HepG2 (cell line): ENCODE data around the gene SPTBN5. TPM values are rescaled to one million over a fixed set of nuclear protein-coding genes. Genes with fewer than 3 reads are reported as not detected.

Experiments
- ATAC-seq: fragments of 200-7000 bp; cut with Tn5 transposase; 3 replicates; pipeline ENCODE4 v1.9.1; 2020; ENCODE audit warnings: mild to moderate bottlenecking, moderate library complexity
- BruUV-seq: library from RNA; stranded (reverse); fragments of 400-500 nt; replicated peaks from 2 replicates; lab custom pipeline; 2021; lab: Mats Ljungman, UMichigan
- CTCF ChIA-PET: fragments of 300-600 bp; formaldehyde crosslinking; extraction: SDS; loops from one replicate; lab custom pipeline; 2021; ENCODE audit warnings: low total read pairs, inconsistent platforms, low intra/inter-chr PET ratio; lab: Yijun Ruan, JAX
- POLR2A ChIA-PET: fragments of 350-600 bp; sonication (Branson Sonifier 250); formaldehyde crosslinking; loops from one replicate; lab custom pipeline; 2020; ENCODE audit warnings: antibody characterized with exemption, inconsistent platforms; lab: Yijun Ruan, JAX
- DNase-seq: peaks from one replicate; pipeline ENCODE4 v3.0.0-alpha.2; 2015; ENCODE audit warnings: low spot score
- FAIRE-seq: peaks from 3 replicates; lab custom pipeline; 2011; peaks lifted over from hg19 to GRCh38; lab: Jason Lieb, UNC
- H2AFZ ChIP-seq: one replicate; pipeline ENCODE4 v1.6.1; 2011; ENCODE audit warnings: low read length, inconsistent platforms
- H3K27ac ChIP-seq: fragments of 300-600 bp; 3 replicates; pipeline ENCODE4 v1.8.0; 2011; ENCODE audit warnings: mixed run types, mild to moderate bottlenecking, mixed read lengths, low read length, inconsistent platforms; ENCODE audit not compliant: insufficient read depth; ENCODE audit errors: extremely low read length
- H3K27me3 ChIP-seq, 2 experiments: fragments of 200-600 bp in 1 of 2; 2 replicates in 1 of 2; 3 replicates in 1 of 2; pipeline versions ENCODE4 v1.6.0 to v1.8.0; 2011; ENCODE audit warnings: low read length in 2 of 2, mild to moderate bottlenecking in 2 of 2, moderate library complexity in 2 of 2, inconsistent platforms in 1 of 2; ENCODE audit not compliant: insufficient read depth in 2 of 2, control insufficient read depth in 1 of 2
- H3K36me3 ChIP-seq, 2 experiments: fragments of 200-600 bp in 1 of 2; replicated peaks in 1 of 2; 2 replicates in 1 of 2; 3 replicates in 1 of 2; pipeline versions ENCODE4 v1.5.1 to v1.8.0; 2011; ENCODE audit warnings: low read length in 2 of 2, inconsistent platforms in 1 of 2; ENCODE audit not compliant: insufficient read depth in 2 of 2, control insufficient read depth in 1 of 2
- H3K4me1 ChIP-seq: 2 replicates; pipeline ENCODE4 v1.5.1; 2012; ENCODE audit warnings: low read length, inconsistent platforms; ENCODE audit not compliant: insufficient read depth
- H3K4me2 ChIP-seq: 2 replicates; pipeline ENCODE4 v1.6.0; 2011; ENCODE audit warnings: low read depth, low read length, inconsistent platforms
- H3K4me3 ChIP-seq, 3 experiments: fragments of 200-600 bp in 1 of 3; sonication (generic), shearing (Covaris generic) in 1 of 3; replicated peaks in 1 of 3; 2 replicates each; pipeline ENCODE4 v1.5.1; 2011 to 2016; ENCODE audit warnings: low read length in 3 of 3, inconsistent platforms in 2 of 3, low read depth in 2 of 3, mild to moderate bottlenecking in 2 of 3, control low read depth in 1 of 3, mixed read lengths in 1 of 3; ENCODE audit not compliant: insufficient read depth in 1 of 3
- H3K79me2 ChIP-seq: one replicate; pipeline ENCODE4 v1.6.1; 2011; ENCODE audit warnings: low read length, inconsistent platforms; ENCODE audit not compliant: insufficient read depth
- H3K9ac ChIP-seq: 2 replicates; pipeline ENCODE4 v1.6.0; 2011; ENCODE audit warnings: mild to moderate bottlenecking, low read depth, low read length, inconsistent platforms; ENCODE audit not compliant: insufficient read depth
- H3K9me3 ChIP-seq: 2 replicates; pipeline ENCODE4 v1.5.1; 2012; ENCODE audit warnings: mild to moderate bottlenecking, low read length
- H4K20me1 ChIP-seq: 2 replicates; pipeline ENCODE4 v1.6.0; 2011; ENCODE audit warnings: inconsistent platforms, mild to moderate bottlenecking, low read length, moderate library complexity; ENCODE audit not compliant: insufficient read depth
- AKNA ChIP-seq: sonication (generic); formaldehyde crosslinking; IDR thresholded peaks from 2 replicates; pipeline ENCODE4 v1.4.0; 2020; ENCODE audit warnings: missing genetic modification reagents, borderline replicate concordance
- REST ChIP-seq, 2 experiments: IDR thresholded peaks; 2 replicates each; pipeline ENCODE4 v1.6.1; 2011 to 2012; ENCODE audit warnings: low read length in 2 of 2, borderline replicate concordance in 1 of 2, low read depth in 1 of 2, mild to moderate bottlenecking in 1 of 2, moderate library complexity in 1 of 2
- ZNF329 ChIP-seq: sonication (generic); formaldehyde crosslinking; IDR thresholded peaks from 2 replicates; pipeline ENCODE4 v1.9.0; 2021; ENCODE audit warnings: low read depth, mild to moderate bottlenecking, missing genetic modification reagents
- WGBS: methylation state at CpG from one replicate; pipeline ENCODE4 v1.1.6; 2017; ENCODE audit warnings: low lambda C conversion rate; 5-methylcytosine and 5-hydroxymethylcytosine counted together
- in situ Hi-C: cut with HindIII; loops from 2 replicates; pipeline ENCODE4 v1.10.0; 2017; ENCODE audit warnings: low pct_unique_long_range_greater_than_20kb; ENCODE audit not compliant: extremely low pct_ligation_motif_present
- intact Hi-C: fragments of 100-400 bp; cut with micrococcal nuclease; formaldehyde crosslinking; loops from one replicate; pipeline ENCODE4 v1.10.0; 2022; ENCODE audit not compliant: unreplicated experiment
- polyA plus RNA-seq, 8 experiments: library from polyadenylated mRNA; depleted of rRNA in 3 of 8; stranded (reverse) in 7 of 8; unstranded in 1 of 8; fragments of >200 nt; fragmentation: Illumina TruSeq in 4 of 8; extraction: Trizol in 4 of 8; gene quantifications; 2 replicates each; pipeline versions ENCODE4 v1.2.1 to v1.2.3, GENCODE V29; 2011 to 2016; ENCODE audit warnings: low read depth in 4 of 8, missing spikeins in 1 of 8, mixed read lengths in 1 of 8; ENCODE audit not compliant: insufficient read depth in 1 of 8
- total RNA-seq, 5 experiments: library from RNA; depleted of rRNA; stranded (reverse); fragments of >200 nt; fragmentation: Illumina TruSeq; extraction: Trizol; gene quantifications; 2 replicates each; pipeline ENCODE4 v1.2.3, GENCODE V29; 2016; ENCODE audit warnings: low read depth in 1 of 5

SPTBN5 gene
- total and polyA plus RNA-seq, 2 of the 13 experiments (the other 11 are each of a cell fraction or from before 2014, with no cell fraction given), result 0.01 to 0.07 TPM

GRCh38 chr15:41895957-41896356 is 2.1 kb upstream of the SPTBN5 start:
- Histone ChIP-seq H3K36me3 (0 out of 5 replicates have a peak, but pooled peaks cover 0 to 5% of the 10 kb centered on the region in 2 experiments), H2AFZ (no peak overlapping the region), H4K20me1 (no peaks in the 10 kb centered on the region), H3K4me3 (no peak overlapping the region), H3K9me3 (no peaks in the 10 kb centered on the region), H3K27me3 (peaks cover 4 to 20% of the 10 kb centered on the region in 2 experiments; a peak in 4 of 5 replicates), H3K9ac (no peak overlapping the region), H3K4me1 (peaks cover 30% of the 10 kb centered on the region), H3K27ac (no peak overlapping the region), H3K4me2 (no peak overlapping the region), H3K79me2 (no peaks in the 10 kb centered on the region)
- 85% methylated on average over 1 of the region's 1 CpG for WGBS
- ChIA-PET CTCF (no interaction called here), POLR2A (no interaction called here)
- DNase-seq, result no peak
- intact Hi-C loops (no loop called here), in situ Hi-C loops (no loop called here)
- FAIRE-seq, result no peak
- BruUV-seq, result no TSS peak
- no peak for ATAC-seq
- TF ChIP-seq AKNA (no peak), ZNF329 (peak; percentile 99), REST (IDR thresholded peaks at IDR 0.05; ENCODE audit: borderline replicate concordance in 1 of 2, low read depth in 1 of 2, low read length in 2 of 2) (no peak)
